Measurements from ENCODE around the gene DNAJB9. TPM values are rescaled to one million over a fixed set of nuclear protein-coding genes. Genes with fewer than 3 reads are reported as not detected.

The DNAJB9 gene
- total and polyA plus RNA-seq, 9 donors, result 12.5 to 22.6 (median 15.7) TPM

DNA sequence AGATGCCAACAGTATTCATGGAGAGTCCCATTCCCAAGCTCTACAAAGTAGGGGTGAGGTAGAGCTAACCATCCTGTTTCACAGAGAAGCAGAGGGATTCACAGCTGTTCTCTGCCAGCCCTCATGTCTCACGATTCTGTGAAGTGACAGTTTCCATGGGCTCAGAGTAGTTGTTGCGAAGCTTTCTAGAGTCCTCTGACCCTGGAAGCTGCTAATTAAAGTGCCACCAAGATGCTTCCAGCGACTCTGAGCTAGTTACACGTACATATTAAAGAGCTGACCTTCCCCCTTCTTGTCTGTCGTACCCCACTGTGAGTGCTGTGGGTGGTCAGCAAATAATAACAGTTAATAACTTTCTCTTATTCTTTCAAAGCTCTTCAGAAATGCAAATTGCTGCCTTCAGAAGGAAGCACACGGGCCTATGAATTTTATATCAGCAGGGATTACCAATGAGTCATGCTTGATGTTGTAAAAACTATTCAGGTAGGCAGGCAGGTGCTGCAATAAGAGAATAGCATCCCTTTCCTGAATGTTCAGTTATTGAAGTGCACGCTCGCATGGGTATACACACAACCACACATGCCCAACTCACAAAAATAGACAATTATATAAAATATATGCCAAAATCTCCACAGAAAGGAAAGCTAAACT is 34.1 kb downstream of the DNAJB9 start:
- no peak for DNase-seq
- H3K27ac ChIP-seq (ENCODE audit: low read length), result no peak overlapping the region
- no peaks in the 10 kb centered on the region for H3K36me3 ChIP-seq (ENCODE audit: control insufficient read depth, insufficient read depth, low read length)
- H3K9me3 ChIP-seq (replicated peaks; ENCODE audit: control insufficient read depth, low read depth, low read length), result no peaks in the 10 kb centered on the region
- H3K27me3 ChIP-seq (ENCODE audit: control insufficient read depth, insufficient read depth, low read length), result no peaks in the 10 kb centered on the region
- H3K4me1 ChIP-seq (ENCODE audit: control insufficient read depth, insufficient read depth, low read length), result no peaks in the 10 kb centered on the region
- 69% methylated on average over 4 of the region's 8 CpGs for WGBS (ENCODE audit: insufficient coverage)
- H3K4me3 ChIP-seq (ENCODE audit: low read length), result no peak overlapping the region

- no peaks in the 10 kb centered on the region for H3K36me3 ChIP-seq (ENCODE audit: control insufficient read depth, insufficient read depth, low read length)
- H3K4me1 ChIP-seq (ENCODE audit: control insufficient read depth, insufficient read depth, low read length), result no peaks in the 10 kb centered on the region
- 51% methylated on average over 3 of the region's 11 CpGs for WGBS (ENCODE audit: insufficient coverage)
- H3K9me3 ChIP-seq (replicated peaks; ENCODE audit: control insufficient read depth, low read depth, low read length), result no peaks in the 10 kb centered on the region
- H3K4me3 ChIP-seq (ENCODE audit: low read length), result no peak overlapping the region
- no peak overlapping the region for H3K27ac ChIP-seq (ENCODE audit: low read length)
- DNase-seq, result no peak
- no peaks in the 10 kb centered on the region for H3K27me3 ChIP-seq (ENCODE audit: control insufficient read depth, insufficient read depth, low read length)
These were observed 34.8 kb downstream of the DNAJB9 start for GRCh38 chr7:108604307-108605077.

- H3K4me1 ChIP-seq (ENCODE audit: control insufficient read depth, insufficient read depth, low read length), result no peaks in the 10 kb centered on the region
- no peak overlapping the region for H3K27ac ChIP-seq (ENCODE audit: low read length)
- no peaks in the 10 kb centered on the region for H3K9me3 ChIP-seq (replicated peaks; ENCODE audit: control insufficient read depth, low read depth, low read length)
- H3K36me3 ChIP-seq (ENCODE audit: control insufficient read depth, insufficient read depth, low read length), result no peaks in the 10 kb centered on the region
- WGBS (ENCODE audit: insufficient coverage), result 29% methylated on average over 3 of the region's 7 CpGs
- H3K27me3 ChIP-seq (ENCODE audit: control insufficient read depth, insufficient read depth, low read length), result no peaks in the 10 kb centered on the region
- no peak overlapping the region for H3K4me3 ChIP-seq (ENCODE audit: low read length)
- no peak for DNase-seq
These were observed 36.0 kb downstream of the DNAJB9 start for GRCh38 chr7:108605559-108606201.

GRCh38 chr7:108609643-108610042 is 40.0 kb downstream of the DNAJB9 start:
- Histone ChIP-seq H3K27ac (ENCODE audit: low read length) (no peak overlapping the region), H3K36me3 (ENCODE audit: control insufficient read depth, insufficient read depth, low read length) (no peaks in the 10 kb centered on the region), H3K4me3 (ENCODE audit: low read length) (no peak overlapping the region), H3K4me1 (ENCODE audit: control insufficient read depth, insufficient read depth, low read length) (no peaks in the 10 kb centered on the region), H3K9me3 (replicated peaks; ENCODE audit: control insufficient read depth, low read depth, low read length) (no peaks in the 10 kb centered on the region), H3K27me3 (ENCODE audit: control insufficient read depth, insufficient read depth, low read length) (no peaks in the 10 kb centered on the region)
- no peak for DNase-seq
- no CpG with 5 or more reads among the region's 2 CpGs for WGBS (ENCODE audit: insufficient coverage)

GRCh38 chr7:108611268-108611667 is 41.6 kb downstream of the DNAJB9 start:
- DNase-seq, result no peak
- no peaks in the 10 kb centered on the region for H3K9me3 ChIP-seq (replicated peaks; ENCODE audit: control insufficient read depth, low read depth, low read length)
- H3K27ac ChIP-seq (ENCODE audit: low read length), result no peak overlapping the region
- no peaks in the 10 kb centered on the region for H3K27me3 ChIP-seq (ENCODE audit: control insufficient read depth, insufficient read depth, low read length)
- H3K4me3 ChIP-seq (ENCODE audit: low read length), result no peak overlapping the region
- 27% methylated on average over 2 of the region's 4 CpGs for WGBS (ENCODE audit: insufficient coverage)
- no peaks in the 10 kb centered on the region for H3K4me1 ChIP-seq (ENCODE audit: control insufficient read depth, insufficient read depth, low read length)
- no peaks in the 10 kb centered on the region for H3K36me3 ChIP-seq (ENCODE audit: control insufficient read depth, insufficient read depth, low read length)

- peak; percentile 54 for DNase-seq
- H3K36me3 ChIP-seq (ENCODE audit: control insufficient read depth, insufficient read depth, low read length), result no peaks in the 10 kb centered on the region
These were observed 43.7 kb downstream of the DNAJB9 start for GRCh38 chr7:108613147-108613948.

GRCh38 chr7:108613949-108614381 is 44.3 kb downstream of the DNAJB9 start:
- WGBS (ENCODE audit: insufficient coverage), result 86% methylated on average over 3 of the region's 4 CpGs
- H3K4me3 ChIP-seq (ENCODE audit: low read length), result no peak overlapping the region
- H3K4me1 ChIP-seq (ENCODE audit: control insufficient read depth, insufficient read depth, low read length), result no peaks in the 10 kb centered on the region
- H3K9me3 ChIP-seq (replicated peaks; ENCODE audit: control insufficient read depth, low read depth, low read length), result no peaks in the 10 kb centered on the region
- H3K36me3 ChIP-seq (ENCODE audit: control insufficient read depth, insufficient read depth, low read length), result no peaks in the 10 kb centered on the region
- no peak overlapping the region for H3K27ac ChIP-seq (ENCODE audit: low read length)
- H3K27me3 ChIP-seq (ENCODE audit: control insufficient read depth, insufficient read depth, low read length), result no peaks in the 10 kb centered on the region
- DNase-seq, result no peak

More at GRCh38 chr7:108613147-108613948, 43.7 kb downstream of the DNAJB9 start:
- no peaks in the 10 kb centered on the region for H3K9me3 ChIP-seq (replicated peaks; ENCODE audit: control insufficient read depth, low read depth, low read length)
- H3K27me3 ChIP-seq (ENCODE audit: control insufficient read depth, insufficient read depth, low read length), result no peaks in the 10 kb centered on the region
- no CpG with 5 or more reads among the region's 5 CpGs for WGBS (ENCODE audit: insufficient coverage)
- no peak overlapping the region for H3K4me3 ChIP-seq (ENCODE audit: low read length)
- H3K27ac ChIP-seq (ENCODE audit: low read length), result no peak overlapping the region
- H3K4me1 ChIP-seq (ENCODE audit: control insufficient read depth, insufficient read depth, low read length), result no peaks in the 10 kb centered on the region

DNA sequence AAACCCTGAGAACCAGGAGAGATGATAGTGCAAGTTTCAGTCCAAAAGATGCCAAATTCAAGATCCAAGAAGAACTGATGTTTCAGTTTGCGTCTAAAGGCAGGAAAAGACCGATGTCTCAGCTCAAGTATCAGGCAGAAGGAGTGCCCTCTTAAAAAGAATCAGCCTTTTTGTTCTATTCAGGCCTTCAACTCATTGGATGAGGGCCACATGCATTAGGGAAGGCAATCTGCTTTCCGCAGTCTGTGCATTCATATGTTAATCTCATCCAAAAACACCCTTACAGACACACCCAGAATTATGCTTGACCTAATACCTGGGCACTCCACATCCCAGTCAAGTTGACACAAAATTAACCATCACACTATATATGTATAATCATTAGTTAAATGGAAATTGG is 45.2 kb downstream of the DNAJB9 start:
- WGBS (ENCODE audit: insufficient coverage), result 73% methylated on average over 2 of the region's 3 CpGs
- no peaks in the 10 kb centered on the region for H3K4me1 ChIP-seq (ENCODE audit: control insufficient read depth, insufficient read depth, low read length)
- DNase-seq, result no peak
- no peaks in the 10 kb centered on the region for H3K9me3 ChIP-seq (replicated peaks; ENCODE audit: control insufficient read depth, low read depth, low read length)
- no peak overlapping the region for H3K27ac ChIP-seq (ENCODE audit: low read length)
- H3K27me3 ChIP-seq (ENCODE audit: control insufficient read depth, insufficient read depth, low read length), result no peaks in the 10 kb centered on the region
- no peak overlapping the region for H3K4me3 ChIP-seq (ENCODE audit: low read length)
- no peaks in the 10 kb centered on the region for H3K36me3 ChIP-seq (ENCODE audit: control insufficient read depth, insufficient read depth, low read length)

GRCh38 chr7:108618056-108618455 is 48.4 kb downstream of the DNAJB9 start:
- no peak for DNase-seq
- no CpG with 5 or more reads among the region's 3 CpGs for WGBS (ENCODE audit: insufficient coverage)
- Histone ChIP-seq H3K9me3 (replicated peaks; ENCODE audit: control insufficient read depth, low read depth, low read length) (no peaks in the 10 kb centered on the region), H3K4me1 (ENCODE audit: control insufficient read depth, insufficient read depth, low read length) (no peaks in the 10 kb centered on the region), H3K27me3 (ENCODE audit: control insufficient read depth, insufficient read depth, low read length) (no peaks in the 10 kb centered on the region), H3K27ac (ENCODE audit: low read length) (no peak overlapping the region), H3K4me3 (ENCODE audit: low read length) (no peak overlapping the region), H3K36me3 (ENCODE audit: control insufficient read depth, insufficient read depth, low read length) (no peaks in the 10 kb centered on the region)

DNA sequence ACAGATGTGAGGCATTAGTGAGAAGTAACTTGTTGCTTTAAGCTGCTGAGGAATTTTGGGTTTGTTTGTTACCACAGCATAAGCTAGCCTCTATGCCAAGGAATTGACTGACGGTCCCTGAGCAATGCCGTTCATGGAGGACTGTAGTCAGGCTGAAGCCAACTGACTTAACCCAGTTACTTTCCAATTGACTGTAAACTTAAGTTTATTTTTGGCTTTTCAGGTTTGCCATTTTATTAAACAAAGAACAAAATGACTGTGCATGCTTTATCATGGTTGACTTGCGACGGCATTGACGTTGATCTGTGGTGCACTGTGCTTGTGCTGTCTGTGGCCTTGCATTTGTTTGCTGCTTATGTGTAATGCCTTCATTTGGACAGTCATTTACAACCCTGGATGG is 53.5 kb downstream of the DNAJB9 start:
- Histone ChIP-seq H3K36me3 (ENCODE audit: control insufficient read depth, insufficient read depth, low read length) (no peaks in the 10 kb centered on the region), H3K4me3 (ENCODE audit: low read length) (no peak overlapping the region), H3K4me1 (ENCODE audit: control insufficient read depth, insufficient read depth, low read length) (no peaks in the 10 kb centered on the region), H3K27ac (ENCODE audit: low read length) (no peak overlapping the region), H3K9me3 (replicated peaks; ENCODE audit: control insufficient read depth, low read depth, low read length) (no peaks in the 10 kb centered on the region), H3K27me3 (ENCODE audit: control insufficient read depth, insufficient read depth, low read length) (no peaks in the 10 kb centered on the region)
- WGBS (ENCODE audit: insufficient coverage), result 20% methylated on average over 2 of the region's 5 CpGs
- no peak for DNase-seq

All from muscle of leg (tissue), 11 donors.